ENCODE data around the gene SUSD5. TPM values are rescaled to one million over a fixed set of nuclear protein-coding genes. Genes with fewer than 3 reads are reported as not detected.

SUSD5 gene
- total and polyA plus RNA-seq, 2 of the 13 experiments (the other 11 are each of a cell fraction or from before 2014, with no cell fraction given) = not detected

DNA sequence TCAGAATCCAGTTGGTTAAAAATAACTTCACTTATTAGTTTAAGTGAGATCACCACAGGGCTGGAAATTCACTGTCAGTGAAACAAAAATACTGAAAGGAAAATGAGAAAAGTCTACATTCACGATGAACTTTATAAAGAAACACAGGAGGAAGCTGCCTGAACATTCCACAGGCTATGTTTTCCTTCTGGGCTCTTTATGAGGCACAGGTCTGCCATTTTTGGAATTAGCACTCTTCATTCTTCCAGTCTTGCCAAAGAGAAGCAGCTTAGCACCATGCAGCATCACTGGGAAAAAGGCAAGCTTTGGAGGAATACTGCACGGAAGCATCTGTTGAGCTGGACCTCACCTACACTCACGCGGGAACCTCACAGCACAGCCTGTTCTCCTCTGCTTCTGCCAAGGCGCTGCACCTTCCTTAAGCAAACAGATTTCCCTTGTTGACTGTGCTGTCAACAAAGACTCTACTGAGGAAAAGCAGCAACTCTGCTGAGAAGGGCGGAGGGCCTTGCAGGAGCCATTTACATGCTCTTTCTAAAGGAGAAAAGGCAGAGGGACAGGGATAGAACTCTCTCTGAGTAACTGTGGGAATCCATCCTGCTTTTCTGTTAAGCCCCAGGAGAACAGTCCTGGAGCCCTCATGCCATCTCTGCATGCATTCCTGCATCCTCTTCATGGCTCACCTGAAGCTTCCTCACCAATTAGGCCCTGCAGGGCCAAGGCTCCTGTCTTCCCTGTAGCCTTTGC lies 15.7 kb downstream of the SUSD5 start:
- H3K4me2 ChIP-seq (ENCODE audit: low read depth, low read length) = no peak overlapping the region
- H3K4me1 ChIP-seq (ENCODE audit: insufficient read depth, low read length) = peaks cover 7% of the 10 kb centered on the region; the same call in 1 of the 2 replicates
- in situ Hi-C loops (cut with HindIII; ENCODE audit: extremely low pct_ligation_motif_present, low pct_unique_long_range_greater_than_20kb) (no loop called here), intact Hi-C loops (cut with micrococcal nuclease; ENCODE audit: unreplicated experiment) (no loop called here)
- no peak overlapping the region for H3K27ac ChIP-seq (ENCODE audit: extremely low read length, insufficient read depth, low read length)
- ATAC-seq = 0 out of 3 replicates have a peak, but pooled peaks have one; percentile 23
- H3K36me3 ChIP-seq (replicated peaks in 1 of 2; ENCODE audit: control insufficient read depth in 1 of 2, insufficient read depth in 2 of 2, low read length in 2 of 2) = no peaks in the 10 kb centered on the region
- no peak for DNase-seq (ENCODE audit: low spot score)
- H3K79me2 ChIP-seq (ENCODE audit: insufficient read depth, low read length) = no peaks in the 10 kb centered on the region
- ChIA-PET CTCF (ENCODE audit: low intra/inter-chr PET ratio, low total read pairs) (no interaction called here), POLR2A (no interaction called here)
- no peaks in the 10 kb centered on the region for H4K20me1 ChIP-seq (ENCODE audit: insufficient read depth, low read length)
- H2AFZ ChIP-seq (ENCODE audit: low read length) = no peak overlapping the region
- no peak overlapping the region for H3K4me3 ChIP-seq (replicated peaks in 1 of 3; ENCODE audit: insufficient read depth in 1 of 3, low read depth in 2 of 3, low read length in 3 of 3)
- peaks cover 0 to 14% of the 10 kb centered on the region in 2 experiments; a peak in 2 of 5 replicates for H3K27me3 ChIP-seq (ENCODE audit: control insufficient read depth in 1 of 2, insufficient read depth in 2 of 2, low read length in 2 of 2)
- H3K9ac ChIP-seq (ENCODE audit: insufficient read depth, low read depth, low read length) = no peak overlapping the region
- no peaks in the 10 kb centered on the region for H3K9me3 ChIP-seq (ENCODE audit: low read length)
- TF ChIP-seq PRMT3 (CRISPR knock-in tag; IDR thresholded peaks at IDR 0.05; ENCODE audit: borderline replicate concordance, low read depth) (no peak), PHF5A (CRISPR knock-in tag; IDR thresholded peaks at IDR 0.05; ENCODE audit: low read depth, unreplicated experiment) (no peak), NFKB2 (CRISPR knock-in tag; IDR thresholded peaks at IDR 0.05; ENCODE audit: borderline replicate concordance) (no peak), SMC3 (IDR thresholded peaks at IDR 0.05; ENCODE audit: low read length) (no peak), HNRNPH1 (optimal IDR thresholded peaks at IDR 0.05; ENCODE audit: low read depth, low read length) (no peak), RCOR2 (CRISPR knock-in tag; IDR thresholded peaks at IDR 0.05) (no peak), ZNF501 (CRISPR knock-in tag; IDR thresholded peaks at IDR 0.05) (no peak)
- TF ChIP-seq, protein P1, sequence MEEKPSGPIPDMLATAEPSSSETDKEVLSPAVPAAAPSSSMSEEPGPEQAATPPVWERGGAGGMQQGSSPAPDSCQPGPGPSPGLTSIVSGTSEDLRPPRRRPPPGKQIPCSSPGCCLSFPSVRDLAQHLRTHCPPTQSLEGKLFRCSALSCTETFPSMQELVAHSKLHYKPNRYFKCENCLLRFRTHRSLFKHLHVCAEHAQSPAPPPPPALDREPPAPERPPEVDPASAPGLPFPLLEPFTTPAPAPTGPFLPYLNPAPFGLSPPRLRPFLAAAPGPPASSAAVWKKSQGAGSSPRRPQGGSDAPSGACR (CRISPR knock-in tag; IDR thresholded peaks at IDR 0.05) = no peak
- no TSS peak for BruUV-seq (replicated peaks)
- WGBS (ENCODE audit: low lambda C conversion rate) = 40% methylated on average over 6 of the region's 6 CpGs
- no peak for FAIRE-seq
